LNCaP clone FGC (cell line): Measurements from ENCODE around the gene ACSS1.

Source experiments
- DNase-seq: peaks from one replicate; pipeline ENCODE4 v3.0.0-alpha.2; 2011; ENCODE audit warnings: low read depth
- H3K4me3 ChIP-seq: 2 replicates; pipeline ENCODE4 v1.5.1; 2011; ENCODE audit warnings: mild to moderate bottlenecking, low read depth, low read length, control low read depth
- TF ChIP-seq, protein P1 (sequence below): IDR thresholded peaks from 2 replicates; pipeline ENCODE4 v1.5.1; 2012; ENCODE audit warnings: mild to moderate bottlenecking; ENCODE audit not compliant: control insufficient read depth, insufficient read depth; ENCODE audit errors: extremely low read depth

ACSS1 gene

GRCh38 chr20:25023356-25023755 is 34.6 kb downstream of the ACSS1 start:
- H3K4me3 ChIP-seq, result no peak overlapping the region
- TF ChIP-seq, protein P1, sequence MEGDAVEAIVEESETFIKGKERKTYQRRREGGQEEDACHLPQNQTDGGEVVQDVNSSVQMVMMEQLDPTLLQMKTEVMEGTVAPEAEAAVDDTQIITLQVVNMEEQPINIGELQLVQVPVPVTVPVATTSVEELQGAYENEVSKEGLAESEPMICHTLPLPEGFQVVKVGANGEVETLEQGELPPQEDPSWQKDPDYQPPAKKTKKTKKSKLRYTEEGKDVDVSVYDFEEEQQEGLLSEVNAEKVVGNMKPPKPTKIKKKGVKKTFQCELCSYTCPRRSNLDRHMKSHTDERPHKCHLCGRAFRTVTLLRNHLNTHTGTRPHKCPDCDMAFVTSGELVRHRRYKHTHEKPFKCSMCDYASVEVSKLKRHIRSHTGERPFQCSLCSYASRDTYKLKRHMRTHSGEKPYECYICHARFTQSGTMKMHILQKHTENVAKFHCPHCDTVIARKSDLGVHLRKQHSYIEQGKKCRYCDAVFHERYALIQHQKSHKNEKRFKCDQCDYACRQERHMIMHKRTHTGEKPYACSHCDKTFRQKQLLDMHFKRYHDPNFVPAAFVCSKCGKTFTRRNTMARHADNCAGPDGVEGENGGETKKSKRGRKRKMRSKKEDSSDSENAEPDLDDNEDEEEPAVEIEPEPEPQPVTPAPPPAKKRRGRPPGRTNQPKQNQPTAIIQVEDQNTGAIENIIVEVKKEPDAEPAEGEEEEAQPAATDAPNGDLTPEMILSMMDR, result no peak
- DNase-seq, result no peak

DNA sequence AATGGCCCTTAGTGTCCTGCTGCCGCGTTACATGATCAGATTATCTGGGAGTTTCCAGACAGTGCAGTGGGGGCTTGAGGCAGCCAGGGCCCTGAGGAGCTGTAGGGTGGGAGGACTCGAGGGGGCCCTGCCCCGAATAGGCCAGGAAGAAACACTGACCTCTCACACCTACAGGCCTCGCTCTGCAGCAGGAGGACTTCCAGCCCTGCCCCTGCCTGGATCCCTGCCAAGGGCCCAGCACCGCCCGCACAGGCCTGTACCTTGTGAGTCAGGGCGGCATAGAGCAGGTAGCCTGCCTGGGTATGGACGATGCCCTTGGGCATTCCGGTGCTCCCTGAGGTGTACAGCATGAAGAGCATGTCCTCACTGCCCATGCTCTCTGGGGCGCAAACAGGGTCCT is 35.3 kb downstream of the ACSS1 start:
- DNase-seq, result no peak
- H3K4me3 ChIP-seq, result no peak overlapping the region
- TF ChIP-seq, protein P1, result no peak

DNA sequence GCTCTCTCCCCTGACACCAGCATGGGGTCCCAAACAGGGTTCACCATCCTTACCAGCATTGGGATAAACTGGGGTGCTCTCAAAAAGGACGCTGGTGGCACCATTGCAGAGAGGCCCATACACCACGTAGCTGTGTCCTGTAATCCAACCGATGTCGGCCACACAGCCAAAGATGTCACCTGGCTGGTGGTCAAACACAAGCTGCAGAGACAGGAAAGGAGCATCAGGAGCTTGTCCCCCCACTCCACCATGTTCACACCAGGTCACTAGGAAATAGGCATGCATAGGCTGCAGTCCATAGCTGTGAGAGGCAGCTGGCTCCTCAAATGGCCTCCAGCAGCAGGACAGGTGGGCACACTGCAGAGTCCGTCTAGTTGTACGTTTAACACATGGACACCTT is 36.6 kb downstream of the ACSS1 start:
- TF ChIP-seq, protein P1, result no peak
- no peak for DNase-seq
- H3K4me3 ChIP-seq, result no peak overlapping the region

- DNase-seq, result no peak
- no peak overlapping the region for H3K4me3 ChIP-seq
- TF ChIP-seq, protein P1, result no peak
These were observed 37.0 kb downstream of the ACSS1 start for GRCh38 chr20:25020901-25021301.

GRCh38 chr20:25020345-25020744 is 37.6 kb downstream of the ACSS1 start:
- TF ChIP-seq, protein P1, result no peak
- no peak for DNase-seq
- no peak overlapping the region for H3K4me3 ChIP-seq

GRCh38 chr20:25019381-25020155 is 38.4 kb downstream of the ACSS1 start:
- no peak for DNase-seq
- TF ChIP-seq, protein P1, result no peak
- no peak overlapping the region for H3K4me3 ChIP-seq

DNA sequence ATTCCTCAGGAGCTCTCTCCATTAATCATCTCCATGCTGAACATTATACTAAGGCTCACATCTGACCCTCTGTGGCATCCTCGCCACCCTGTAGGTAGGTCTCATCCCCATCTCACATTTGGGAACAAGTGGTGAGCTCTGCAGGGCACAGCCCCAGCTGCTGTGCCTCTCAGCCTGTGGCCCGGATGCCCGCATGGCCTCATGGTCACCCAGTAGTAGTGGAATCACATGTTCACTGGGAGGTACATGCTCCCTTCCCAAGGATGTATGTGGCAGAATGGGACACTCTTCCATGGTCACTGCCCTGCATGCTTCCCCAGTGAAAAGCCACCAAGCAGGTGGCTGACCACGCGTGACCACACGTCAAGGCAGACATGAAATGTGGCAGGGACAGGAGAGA is 39.1 kb downstream of the ACSS1 start:
- TF ChIP-seq, protein P1, result no peak
- no peak overlapping the region for H3K4me3 ChIP-seq
- no peak for DNase-seq
